ENCODE data around the gene HOXC6.

DNA sequence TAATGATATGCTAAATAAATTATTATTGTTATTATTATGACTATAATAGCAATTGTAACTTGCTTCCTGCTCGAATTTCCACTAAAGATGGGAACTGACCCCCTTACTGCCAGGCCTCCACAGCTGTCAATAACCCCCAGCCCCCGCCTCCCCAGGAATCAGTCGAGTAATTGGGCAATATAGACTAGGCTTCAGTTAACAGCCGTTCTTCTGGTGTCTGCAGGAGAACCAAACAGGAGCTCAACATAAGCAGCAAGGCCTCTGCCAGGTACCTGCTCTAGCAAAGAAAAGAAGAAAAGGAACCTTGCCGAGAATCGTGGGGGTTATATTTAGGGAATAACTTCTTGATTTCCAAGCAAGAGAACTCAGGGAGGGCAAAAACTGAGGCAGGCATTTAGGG is 47.2 kb downstream of the HOXC6 start:
- TF ChIP-seq, protein P1, sequence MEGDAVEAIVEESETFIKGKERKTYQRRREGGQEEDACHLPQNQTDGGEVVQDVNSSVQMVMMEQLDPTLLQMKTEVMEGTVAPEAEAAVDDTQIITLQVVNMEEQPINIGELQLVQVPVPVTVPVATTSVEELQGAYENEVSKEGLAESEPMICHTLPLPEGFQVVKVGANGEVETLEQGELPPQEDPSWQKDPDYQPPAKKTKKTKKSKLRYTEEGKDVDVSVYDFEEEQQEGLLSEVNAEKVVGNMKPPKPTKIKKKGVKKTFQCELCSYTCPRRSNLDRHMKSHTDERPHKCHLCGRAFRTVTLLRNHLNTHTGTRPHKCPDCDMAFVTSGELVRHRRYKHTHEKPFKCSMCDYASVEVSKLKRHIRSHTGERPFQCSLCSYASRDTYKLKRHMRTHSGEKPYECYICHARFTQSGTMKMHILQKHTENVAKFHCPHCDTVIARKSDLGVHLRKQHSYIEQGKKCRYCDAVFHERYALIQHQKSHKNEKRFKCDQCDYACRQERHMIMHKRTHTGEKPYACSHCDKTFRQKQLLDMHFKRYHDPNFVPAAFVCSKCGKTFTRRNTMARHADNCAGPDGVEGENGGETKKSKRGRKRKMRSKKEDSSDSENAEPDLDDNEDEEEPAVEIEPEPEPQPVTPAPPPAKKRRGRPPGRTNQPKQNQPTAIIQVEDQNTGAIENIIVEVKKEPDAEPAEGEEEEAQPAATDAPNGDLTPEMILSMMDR (IDR thresholded peaks at IDR 0.05) = no peak
- TF ChIP-seq POLR2A (IDR thresholded peaks at IDR 0.05) (no peak), EP300 (IDR thresholded peaks at IDR 0.05) (no peak)
